ENCODE measurements around the gene RRP9.

RRP9 gene

GRCh38 chr3:51971350-51971749, 29.6 kb upstream of the RRP9 start:
- peaks cover 25% of the 10 kb centered on the region for H3K79me2 ChIP-seq (ENCODE audit: control insufficient read depth, low read length)
- H3K9me3 ChIP-seq (ENCODE audit: control insufficient read depth, insufficient read depth, low read length): no peaks in the 10 kb centered on the region
- H3K27me3 ChIP-seq (ENCODE audit: control insufficient read depth, low read length): peaks cover 11% of the 10 kb centered on the region
- no peak overlapping the region for H3K4me2 ChIP-seq (ENCODE audit: low read length)
- peaks cover 25% of the 10 kb centered on the region for H3F3A ChIP-seq (ENCODE audit: control insufficient read depth, insufficient read depth)
- TF ChIP-seq CTCF (IDR thresholded peaks at IDR 0.05; ENCODE audit: low read depth, low read length, poor library complexity, severe bottlenecking): no peak
- no peak for TF ChIP-seq EZH2phosphoT487 (IDR thresholded peaks at IDR 0.05; ENCODE audit: borderline replicate concordance, low read length)
- H3K27ac ChIP-seq (ENCODE audit: low read depth, low read length): no peak overlapping the region
- no peak overlapping the region for H3K4me3 ChIP-seq (ENCODE audit: low read length)
- H3K36me3 ChIP-seq (ENCODE audit: control insufficient read depth, low read length): peaks cover 13% of the 10 kb centered on the region
- no peaks in the 10 kb centered on the region; the same call in 1 of the 2 replicates for H4K20me1 ChIP-seq (ENCODE audit: control insufficient read depth, insufficient read depth, low read depth, low read length)
- H3K9me2 ChIP-seq (replicated peaks; ENCODE audit: control insufficient read depth, low read length): no peaks in the 10 kb centered on the region
- H3K4me1 ChIP-seq (ENCODE audit: control insufficient read depth, low read length): peaks cover 34% of the 10 kb centered on the region

DNA sequence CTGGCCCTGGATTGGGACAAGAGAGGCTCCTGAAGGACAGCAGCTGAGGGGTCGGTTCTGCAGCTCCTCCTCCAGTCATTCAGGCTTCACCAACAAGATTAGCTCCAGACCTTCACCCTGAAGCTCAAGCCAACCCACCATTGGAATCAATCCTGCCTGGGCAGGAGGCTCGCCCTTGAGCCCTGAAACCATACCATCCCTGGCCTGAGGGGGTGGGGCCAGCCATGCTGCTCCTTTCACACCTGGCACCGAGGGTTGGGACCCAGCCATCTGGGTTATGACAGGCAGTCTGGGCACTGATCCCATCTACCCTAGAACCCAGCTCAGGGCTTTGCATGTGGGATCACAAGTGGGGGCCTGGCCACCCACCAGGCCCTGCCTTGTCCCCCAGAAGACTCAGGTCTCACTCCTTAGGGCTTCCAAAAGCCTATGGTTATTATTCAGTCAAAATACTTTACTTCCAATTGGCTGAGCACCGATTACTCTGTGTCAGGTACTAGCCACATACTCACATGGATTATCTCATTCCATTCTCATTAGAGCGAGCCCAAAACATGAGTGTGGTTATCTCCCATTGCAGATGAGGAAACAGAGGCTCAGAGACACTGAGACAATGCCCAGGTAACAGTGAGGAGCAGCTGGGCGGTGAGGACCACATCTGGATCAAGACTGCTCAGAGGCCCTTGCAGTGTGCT, 29.0 kb upstream of the RRP9 start:
- H3K36me3 ChIP-seq (ENCODE audit: control insufficient read depth, low read length): peaks cover 13% of the 10 kb centered on the region
- H3K79me2 ChIP-seq (ENCODE audit: control insufficient read depth, low read length): peaks cover 25% of the 10 kb centered on the region
- H3K27me3 ChIP-seq (ENCODE audit: control insufficient read depth, low read length): peaks cover 17% of the 10 kb centered on the region
- H3K27ac ChIP-seq (ENCODE audit: low read depth, low read length): no peak overlapping the region
- H3K9me2 ChIP-seq (replicated peaks; ENCODE audit: control insufficient read depth, low read length): no peaks in the 10 kb centered on the region
- no peak for TF ChIP-seq EZH2phosphoT487 (IDR thresholded peaks at IDR 0.05; ENCODE audit: borderline replicate concordance, low read length)
- no peak for TF ChIP-seq CTCF (IDR thresholded peaks at IDR 0.05; ENCODE audit: low read depth, low read length, poor library complexity, severe bottlenecking)
- H4K20me1 ChIP-seq (ENCODE audit: control insufficient read depth, insufficient read depth, low read depth, low read length): no peaks in the 10 kb centered on the region; the same call in 1 of the 2 replicates
- no peaks in the 10 kb centered on the region for H3K9me3 ChIP-seq (ENCODE audit: control insufficient read depth, insufficient read depth, low read length)
- no peak overlapping the region for H3K4me2 ChIP-seq (ENCODE audit: low read length)
- peaks cover 31% of the 10 kb centered on the region for H3K4me1 ChIP-seq (ENCODE audit: control insufficient read depth, low read length)
- H3K4me3 ChIP-seq (ENCODE audit: low read length): no peak overlapping the region
- H3F3A ChIP-seq (ENCODE audit: control insufficient read depth, insufficient read depth): peaks cover 22% of the 10 kb centered on the region; the same call in 1 of the 2 replicates

DNA sequence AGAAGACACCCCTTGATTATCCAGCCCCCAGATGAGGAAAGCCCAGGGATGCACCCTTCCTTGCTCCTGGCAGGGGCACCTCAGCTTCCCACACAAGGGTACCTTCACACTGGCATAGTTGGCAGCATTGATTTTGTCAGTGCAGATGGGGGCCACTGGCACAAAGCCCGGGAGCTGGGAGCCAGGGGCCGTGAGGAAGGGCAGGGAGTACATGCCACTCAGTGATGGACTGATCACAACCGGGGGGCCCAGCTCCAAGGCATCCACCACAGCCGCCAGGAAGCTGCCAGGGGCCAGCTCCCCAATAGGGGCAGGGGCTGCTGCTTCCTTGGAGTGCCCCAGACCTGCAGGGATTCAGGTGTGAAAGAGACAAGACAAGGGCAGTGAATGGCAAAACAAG, 28.1 kb upstream of the RRP9 start:
- TF ChIP-seq EZH2phosphoT487 (IDR thresholded peaks at IDR 0.05; ENCODE audit: borderline replicate concordance, low read length) (no peak), CTCF (IDR thresholded peaks at IDR 0.05; ENCODE audit: low read depth, low read length, poor library complexity, severe bottlenecking) (no peak)
- Histone ChIP-seq H3K36me3 (ENCODE audit: control insufficient read depth, low read length) (peaks cover 13% of the 10 kb centered on the region), H3K9me3 (ENCODE audit: control insufficient read depth, insufficient read depth, low read length) (no peaks in the 10 kb centered on the region), H3F3A (ENCODE audit: control insufficient read depth, insufficient read depth) (peaks cover 17% of the 10 kb centered on the region; the same call in 1 of the 2 replicates), H3K79me2 (ENCODE audit: control insufficient read depth, low read length) (peaks cover 21% of the 10 kb centered on the region), H3K4me1 (ENCODE audit: control insufficient read depth, low read length) (peaks cover 25% of the 10 kb centered on the region), H3K4me2 (ENCODE audit: low read length) (no peak overlapping the region), H3K4me3 (ENCODE audit: low read length) (no peak overlapping the region), H3K9me2 (replicated peaks; ENCODE audit: control insufficient read depth, low read length) (no peaks in the 10 kb centered on the region), H4K20me1 (ENCODE audit: control insufficient read depth, insufficient read depth, low read depth, low read length) (no peaks in the 10 kb centered on the region; the same call in 1 of the 2 replicates), H3K27me3 (ENCODE audit: control insufficient read depth, low read length) (peaks cover 24% of the 10 kb centered on the region), H3K27ac (ENCODE audit: low read depth, low read length) (no peak overlapping the region)
